Iris pigment epithelial cell (primary cell): ENCODE results near the gene LAMTOR5.

Source experiments
- DNase-seq: peaks from one replicate; pipeline ENCODE4 v3.0.0-alpha.2; 2011; ENCODE audit warnings: low read depth

Gene LAMTOR5

DNA sequence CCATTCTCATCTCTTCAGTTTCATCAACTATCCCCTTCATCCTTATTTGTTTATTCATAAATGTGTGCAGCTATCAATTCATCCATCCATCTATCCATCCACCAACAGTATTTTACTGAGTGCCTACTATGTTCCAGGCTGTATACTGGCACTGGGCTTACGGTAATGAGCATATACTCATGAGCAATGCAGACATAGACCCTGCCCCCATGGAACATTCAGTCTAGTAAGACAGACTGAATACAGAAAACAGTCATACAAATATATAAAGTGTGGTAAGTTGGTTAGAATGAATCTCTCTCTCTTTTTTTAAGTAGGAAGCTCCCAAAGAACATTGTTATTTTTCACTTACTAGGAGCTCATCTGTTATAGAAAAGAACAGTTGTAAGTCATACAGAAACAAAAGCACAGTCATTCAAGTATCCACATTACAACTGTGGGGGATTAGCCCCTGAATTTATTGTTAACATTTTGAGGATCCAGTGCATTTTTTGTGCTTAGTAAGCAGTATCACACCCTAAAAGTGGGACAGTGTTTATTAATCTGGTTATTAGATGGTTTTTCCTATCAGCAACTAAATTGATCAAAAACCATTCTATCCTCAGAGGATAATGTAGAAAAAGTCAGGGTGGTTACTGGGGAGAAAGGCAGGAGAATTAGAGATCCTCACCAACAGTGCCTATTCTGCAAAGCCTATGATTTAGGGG is 20.3 kb downstream of the LAMTOR5 start:
- DNase-seq = no peak

DNA sequence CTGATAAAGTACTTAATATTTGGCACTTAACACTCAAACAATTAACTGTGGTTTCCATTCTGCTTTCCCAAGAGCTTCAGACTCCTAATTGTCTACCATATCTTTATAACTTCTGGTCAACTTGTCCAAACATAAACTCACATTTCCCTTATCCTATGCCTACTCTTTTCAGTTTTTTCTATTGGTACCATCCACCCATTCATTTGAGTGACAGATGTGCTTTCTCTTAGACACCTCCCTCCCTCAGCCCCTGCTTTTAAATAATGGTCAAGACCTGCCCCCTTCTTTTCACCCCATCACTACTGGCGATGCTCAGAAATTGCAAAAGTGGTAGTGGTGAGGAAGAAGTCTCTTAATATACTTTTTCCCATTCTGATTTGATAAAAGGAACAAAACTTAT is 22.1 kb downstream of the LAMTOR5 start:
- DNase-seq = no peak

DNA sequence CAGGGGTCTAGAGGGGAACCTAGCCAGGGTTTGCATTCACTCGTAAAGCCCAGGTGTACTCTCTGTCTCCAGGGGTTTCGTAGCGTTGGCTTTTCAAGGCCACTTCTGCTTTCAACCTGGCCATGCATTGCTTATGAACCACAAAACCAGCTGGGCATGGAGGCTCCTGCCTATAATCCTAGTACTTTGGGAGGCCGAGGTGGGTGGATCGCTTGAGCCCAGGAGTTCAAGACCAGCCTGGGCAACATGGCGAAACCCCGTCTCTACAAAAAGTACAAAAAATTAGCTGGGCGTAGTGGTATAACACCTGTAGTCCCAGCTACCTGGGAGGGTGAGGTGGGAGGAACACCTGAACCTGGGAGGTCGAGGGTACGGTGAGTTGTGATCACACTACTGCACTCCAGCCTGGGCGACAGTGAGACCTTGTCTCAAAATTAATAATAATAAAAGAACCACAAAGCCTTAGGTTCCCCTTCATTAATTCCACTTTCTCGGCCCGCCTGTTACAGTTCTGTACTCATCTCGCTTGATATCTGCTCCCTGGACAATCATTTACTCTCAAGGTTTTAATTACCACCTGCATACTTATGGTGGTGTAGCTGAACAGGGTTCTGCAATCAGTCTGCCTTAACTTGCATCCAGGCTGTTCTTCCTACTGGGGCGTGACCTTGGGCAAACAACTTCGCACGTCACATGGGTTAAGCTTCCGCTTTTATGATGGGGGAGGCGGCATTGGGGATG is 22.7 kb downstream of the LAMTOR5 start:
- no peak for DNase-seq

DNA sequence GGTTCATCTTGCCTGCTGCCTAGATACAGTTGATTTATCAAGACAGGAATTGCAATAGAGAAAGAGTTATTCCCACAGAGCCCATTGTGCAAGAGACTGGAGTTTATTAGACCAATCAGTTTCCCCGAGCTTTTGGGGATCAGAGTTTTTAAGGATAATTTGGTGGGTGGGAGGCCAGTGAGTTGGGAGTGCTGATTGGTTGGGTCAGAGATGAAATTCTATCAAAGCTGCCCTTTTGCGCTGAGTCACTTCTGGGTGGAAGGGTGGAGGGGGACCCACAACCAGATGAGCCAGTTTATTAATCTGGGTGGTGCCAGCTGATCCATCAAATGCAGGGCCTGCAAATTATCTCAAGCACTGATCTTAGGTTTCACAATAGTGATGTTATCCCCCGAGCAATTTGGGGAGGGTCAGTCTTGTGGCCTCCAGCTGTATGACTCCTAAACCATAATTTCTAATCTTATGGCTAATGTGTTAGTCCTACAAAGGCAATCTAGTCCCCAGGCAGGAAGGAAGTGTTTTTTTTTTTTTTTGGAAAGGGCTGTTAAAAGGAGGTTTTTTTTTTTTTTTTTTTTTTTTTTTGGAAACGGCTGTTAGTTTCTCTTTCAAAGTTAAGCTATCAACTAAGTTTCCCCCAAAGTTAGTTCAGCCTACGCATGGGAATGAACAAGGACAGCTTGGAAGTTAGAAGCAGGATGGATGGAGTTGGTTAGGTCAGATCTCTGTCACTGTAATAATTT is 24.1 kb downstream of the LAMTOR5 start:
- peak; percentile 16 for DNase-seq

DNA sequence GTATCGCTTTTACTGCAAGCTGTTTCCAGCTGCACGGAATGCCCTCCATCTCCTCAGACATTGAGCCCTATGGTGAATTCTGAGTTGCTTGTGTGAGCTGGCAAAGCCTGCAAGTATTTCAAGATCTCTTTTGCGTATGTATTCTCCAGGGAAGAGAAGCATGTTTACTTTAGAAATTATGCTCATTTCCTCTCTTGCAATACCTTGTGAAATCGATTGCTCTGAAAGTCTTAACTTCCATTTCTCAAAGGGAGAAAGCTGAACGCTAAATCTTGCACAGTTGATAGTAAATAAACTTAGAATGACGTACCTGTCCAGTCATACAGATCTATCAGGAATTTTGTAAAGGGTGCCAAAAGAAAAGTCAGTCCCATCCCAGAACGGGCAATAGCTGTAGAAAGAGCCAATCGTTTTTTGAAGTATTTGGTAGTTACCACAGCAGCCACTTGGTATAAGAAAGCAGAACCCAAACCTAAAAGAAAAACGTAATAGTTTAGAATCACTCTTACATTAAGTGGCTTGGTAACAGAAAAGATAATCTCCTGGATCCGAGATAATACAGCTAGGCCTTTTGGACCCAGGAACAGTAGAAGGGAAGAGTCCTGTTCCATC is 26.7 kb downstream of the LAMTOR5 start:
- peak; percentile 95 for DNase-seq

DNA sequence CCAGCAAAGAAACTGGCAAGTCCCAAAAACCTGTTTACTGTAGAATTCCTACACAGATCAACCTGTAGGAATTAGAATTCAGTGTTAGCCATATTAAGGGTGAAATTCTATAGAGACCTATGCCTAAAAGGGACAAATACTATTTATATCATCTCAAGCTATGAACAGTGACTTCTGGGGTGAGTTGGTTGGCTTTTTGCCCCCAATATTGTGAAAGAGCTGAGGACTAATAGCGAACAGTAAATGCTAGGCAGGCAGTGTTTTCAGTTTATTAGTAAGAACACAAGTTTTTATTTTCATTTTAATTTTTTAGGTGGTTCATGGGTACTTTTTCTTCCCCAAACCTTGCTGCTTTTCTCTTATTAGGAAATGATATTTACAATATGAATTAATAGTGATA is 32.0 kb downstream of the LAMTOR5 start:
- peak; percentile 53 for DNase-seq

DNA sequence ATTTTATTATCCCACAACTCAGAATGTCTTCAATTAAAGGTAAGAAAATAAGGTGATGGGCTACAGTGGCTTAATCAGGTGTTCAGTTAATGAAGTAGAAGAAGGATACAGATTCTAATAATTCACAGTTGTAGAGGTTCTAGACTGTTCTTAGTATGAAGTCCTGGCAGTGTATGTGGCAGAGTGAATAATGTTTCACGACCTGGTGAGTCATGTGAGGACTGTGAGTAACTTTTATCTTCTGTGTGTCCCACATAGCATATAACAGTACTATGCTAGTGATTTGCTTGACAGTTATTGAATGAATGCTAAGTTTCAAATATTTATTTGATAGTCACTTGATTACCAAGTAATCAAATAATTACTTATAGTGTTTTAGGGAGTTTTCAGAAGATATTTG is 36.7 kb downstream of the LAMTOR5 start:
- peak; percentile 82 for DNase-seq

DNA sequence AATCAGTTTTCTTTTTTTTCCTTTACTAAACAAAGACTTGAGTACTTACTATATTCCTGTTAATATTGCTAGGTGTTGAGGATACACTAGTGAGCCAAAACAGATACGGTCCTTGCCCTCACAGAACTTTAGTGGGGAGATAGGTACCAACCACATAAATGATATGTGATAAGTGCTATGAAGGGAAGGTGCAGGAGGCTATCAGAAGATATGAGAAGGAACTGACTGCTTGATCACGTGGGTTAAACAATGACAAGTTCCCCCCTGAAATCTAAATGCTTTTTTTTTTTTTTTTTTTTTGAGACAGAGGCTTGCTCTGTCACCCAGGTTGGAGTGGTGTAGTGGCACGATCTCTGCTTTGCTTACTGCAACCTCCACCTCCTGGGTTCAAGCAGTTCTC is 43.3 kb downstream of the LAMTOR5 start:
- no peak for DNase-seq

DNA sequence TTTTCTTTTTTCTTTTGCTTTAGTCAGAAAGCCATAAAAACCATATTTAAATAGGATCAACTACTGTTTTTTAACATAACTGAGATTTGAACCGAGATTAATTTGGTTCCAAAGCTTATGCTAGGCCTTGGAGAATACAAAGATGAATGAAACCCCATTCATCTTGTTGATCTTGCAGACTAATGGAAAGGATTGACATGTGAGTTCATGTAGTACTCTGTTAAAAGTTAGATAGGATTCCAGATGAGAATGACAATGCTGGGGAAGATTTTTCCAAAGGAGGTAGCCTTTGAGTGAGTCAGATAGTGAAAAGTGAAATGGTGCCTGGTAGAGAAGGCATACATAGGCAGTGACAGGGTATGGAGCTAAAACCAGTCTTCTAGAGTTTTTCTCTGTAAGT is 45.6 kb downstream of the LAMTOR5 start:
- no peak for DNase-seq

DNA sequence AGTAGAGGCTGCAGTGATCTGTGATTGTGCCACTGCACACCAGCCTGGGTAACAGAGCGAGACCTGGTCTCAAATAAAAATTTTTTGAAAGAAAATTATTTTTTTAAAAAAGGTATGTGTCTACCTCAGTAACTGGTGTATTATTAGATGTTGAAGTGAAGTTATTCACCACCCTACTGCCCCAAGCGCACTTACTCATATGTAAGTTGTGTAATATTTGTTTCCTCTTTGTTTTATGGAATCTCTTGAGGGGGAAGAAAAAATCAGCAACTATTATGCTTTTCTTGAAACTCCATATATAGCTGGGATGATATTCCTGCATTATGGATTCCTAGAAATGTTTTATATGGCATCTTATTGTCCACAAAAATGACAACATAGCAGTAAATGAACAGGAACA is 47.1 kb downstream of the LAMTOR5 start:
- DNase-seq = peak; percentile 36

DNA sequence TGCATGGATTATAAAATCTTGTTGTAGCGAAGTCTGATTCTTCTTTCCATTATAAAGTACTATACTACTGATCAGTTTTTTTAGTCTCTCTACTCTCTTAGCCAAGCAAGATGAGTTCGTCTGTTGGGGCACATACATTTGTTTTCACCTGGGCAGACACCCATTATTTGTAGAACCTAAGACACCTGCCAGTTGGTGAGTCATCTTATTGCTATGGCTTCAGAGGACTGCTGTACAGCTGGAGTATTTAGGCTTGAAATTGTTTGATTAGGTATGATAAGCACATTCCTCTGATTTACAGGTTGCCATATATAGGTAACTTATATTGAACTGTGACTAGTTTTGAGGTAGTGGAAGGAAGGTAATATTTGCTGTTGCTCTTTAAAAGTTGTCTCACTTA is 51.1 kb downstream of the LAMTOR5 start:
- DNase-seq = no peak

DNA sequence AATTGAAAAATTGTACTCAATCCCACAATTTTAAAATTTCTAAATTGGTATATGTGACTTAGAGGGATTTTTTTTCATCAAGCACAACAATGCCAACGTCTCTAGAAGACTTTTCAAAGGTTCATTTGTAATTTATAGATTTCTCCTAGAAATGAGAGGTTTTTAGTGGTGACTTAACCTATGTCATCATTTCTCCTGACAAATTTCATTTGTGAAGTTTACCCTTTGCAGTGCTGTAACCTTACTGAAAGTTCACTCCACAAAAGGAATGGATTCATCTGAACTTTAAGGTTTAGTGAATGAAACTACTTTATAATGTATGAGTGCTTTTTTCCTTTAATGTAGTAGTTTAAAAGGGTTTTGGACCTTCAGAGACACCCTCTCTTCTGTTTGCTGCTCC is 52.2 kb downstream of the LAMTOR5 start:
- no peak for DNase-seq
